Measurements from ENCODE around the gene TSPAN8. TPM values are rescaled to one million over a fixed set of nuclear protein-coding genes. Genes with fewer than 3 reads are reported as not detected.
"Not testable (repeated sequence)": the region's sequence is repeated elsewhere in the genome, so short reads cannot be mapped to it uniquely, and the experiment has no call there.

The TSPAN8 gene
- total and polyA plus RNA-seq, 11 donors = 0.23 to 1.5 (median 0.27) TPM; not detected in 6

DNA sequence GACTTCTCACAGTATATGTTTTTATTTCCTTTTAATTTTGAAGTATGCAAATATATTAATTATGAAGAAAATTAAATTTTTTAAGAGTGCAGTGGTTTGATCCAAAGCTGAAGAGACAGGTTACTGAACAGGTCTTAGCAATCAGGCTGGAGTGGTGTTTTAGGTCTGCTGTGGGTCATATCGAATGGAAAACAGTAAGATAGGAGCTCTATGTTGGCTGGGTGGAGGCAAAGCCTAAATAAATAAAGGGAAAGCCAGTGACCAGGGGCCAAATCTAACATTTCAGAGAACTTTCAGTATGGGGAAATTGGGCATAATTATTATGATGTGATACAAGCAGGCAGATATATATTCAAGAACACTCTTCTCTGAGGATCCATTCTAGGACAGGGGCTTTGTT, 12.7 kb upstream of the TSPAN8 start:
- no peak overlapping the region for H3K4me3 ChIP-seq
- no peaks in the 10 kb centered on the region for H3K27me3 ChIP-seq
- ATAC-seq = no peak
- no peaks in the 10 kb centered on the region for H3K4me1 ChIP-seq
- DNase-seq = no peak
- 44 to 72% (median 57%) methylated on average over 1 of the region's 1 CpG for WGBS, 4 donors
- peaks cover 0 to 5% (median 0%) of the 10 kb centered on the region in 12 donors for H3K9me3 ChIP-seq
- no peaks in the 10 kb centered on the region for H3K36me3 ChIP-seq
- no peak for TF ChIP-seq POLR2A (IDR thresholded peaks at IDR 0.05)
- TF ChIP-seq, protein P1, sequence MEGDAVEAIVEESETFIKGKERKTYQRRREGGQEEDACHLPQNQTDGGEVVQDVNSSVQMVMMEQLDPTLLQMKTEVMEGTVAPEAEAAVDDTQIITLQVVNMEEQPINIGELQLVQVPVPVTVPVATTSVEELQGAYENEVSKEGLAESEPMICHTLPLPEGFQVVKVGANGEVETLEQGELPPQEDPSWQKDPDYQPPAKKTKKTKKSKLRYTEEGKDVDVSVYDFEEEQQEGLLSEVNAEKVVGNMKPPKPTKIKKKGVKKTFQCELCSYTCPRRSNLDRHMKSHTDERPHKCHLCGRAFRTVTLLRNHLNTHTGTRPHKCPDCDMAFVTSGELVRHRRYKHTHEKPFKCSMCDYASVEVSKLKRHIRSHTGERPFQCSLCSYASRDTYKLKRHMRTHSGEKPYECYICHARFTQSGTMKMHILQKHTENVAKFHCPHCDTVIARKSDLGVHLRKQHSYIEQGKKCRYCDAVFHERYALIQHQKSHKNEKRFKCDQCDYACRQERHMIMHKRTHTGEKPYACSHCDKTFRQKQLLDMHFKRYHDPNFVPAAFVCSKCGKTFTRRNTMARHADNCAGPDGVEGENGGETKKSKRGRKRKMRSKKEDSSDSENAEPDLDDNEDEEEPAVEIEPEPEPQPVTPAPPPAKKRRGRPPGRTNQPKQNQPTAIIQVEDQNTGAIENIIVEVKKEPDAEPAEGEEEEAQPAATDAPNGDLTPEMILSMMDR (IDR thresholded peaks at IDR 0.05) = no peak
- intact Hi-C loops (cut with DNase I) = no loop called here
- H3K27ac ChIP-seq = no peak overlapping the region

DNA sequence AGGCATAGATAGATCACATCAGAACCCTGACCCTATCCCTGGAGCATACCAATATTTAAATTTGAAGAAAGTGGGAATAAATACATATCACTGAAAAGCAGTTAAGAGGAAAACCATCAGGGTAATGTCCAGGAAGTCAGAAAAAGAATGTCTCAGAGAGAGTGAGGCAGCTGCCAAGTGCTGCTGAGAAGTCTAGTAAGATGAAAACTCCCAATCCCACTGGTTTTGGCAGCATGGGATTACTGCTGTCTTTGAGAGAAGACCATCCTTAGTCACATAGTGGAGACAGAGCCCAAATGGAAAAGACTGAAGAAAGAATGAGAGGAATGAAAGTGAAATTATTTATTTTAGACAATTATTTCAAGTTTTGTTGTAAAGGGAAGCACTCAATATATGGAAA, 11.5 kb upstream of the TSPAN8 start:
- intact Hi-C loops (cut with DNase I) = no loop called here
- no peak for ATAC-seq
- H3K4me3 ChIP-seq = no peak overlapping the region
- H3K36me3 ChIP-seq = no peaks in the 10 kb centered on the region
- H3K4me1 ChIP-seq = no peaks in the 10 kb centered on the region
- peaks cover 0 to 5% (median 0%) of the 10 kb centered on the region in 12 donors for H3K9me3 ChIP-seq
- no peaks in the 10 kb centered on the region for H3K27me3 ChIP-seq
- no peak overlapping the region for H3K27ac ChIP-seq
- DNase-seq = no peak
- TF ChIP-seq POLR2A (IDR thresholded peaks at IDR 0.05) = no peak
- TF ChIP-seq, protein P1 (IDR thresholded peaks at IDR 0.05) = no peak

DNA sequence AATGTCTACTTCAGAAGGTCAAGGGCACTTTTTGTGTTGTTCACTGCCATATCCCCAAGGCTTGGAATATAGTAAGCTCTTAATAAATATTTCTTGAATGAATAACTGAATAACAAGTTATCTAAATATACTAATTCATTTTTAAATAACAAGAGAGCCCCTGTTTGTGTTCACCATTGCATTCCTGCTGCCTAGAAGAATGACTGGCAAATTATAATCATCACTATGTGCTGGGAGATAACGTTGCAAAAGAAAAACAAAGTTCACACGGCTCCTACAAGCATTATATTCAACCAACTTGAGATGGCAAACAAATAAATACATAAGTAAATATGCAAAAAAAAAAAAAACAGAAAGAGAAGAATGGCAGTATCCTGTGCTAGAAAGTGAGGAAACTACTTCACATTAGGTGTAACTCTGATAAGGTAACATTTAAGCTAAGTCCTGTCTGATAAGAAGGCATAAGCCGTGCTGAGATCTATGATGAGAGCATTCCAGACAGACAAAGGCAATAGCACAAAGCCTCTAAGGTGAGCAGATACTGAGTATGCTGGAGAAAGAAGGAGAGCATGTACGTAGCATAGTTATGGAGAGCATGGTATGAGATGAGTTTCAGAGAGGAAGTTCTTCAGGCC, 9.2 kb upstream of the TSPAN8 start:
- no peak for TF ChIP-seq POLR2A (IDR thresholded peaks at IDR 0.05)
- Histone ChIP-seq H3K36me3 (no peaks in the 10 kb centered on the region), H3K4me1 (no peaks in the 10 kb centered on the region), H3K27ac (no peak overlapping the region), H3K27me3 (no peaks in the 10 kb centered on the region), H3K4me3 (no peak overlapping the region), H3K9me3 (peaks cover 0 to 5% (median 0%) of the 10 kb centered on the region in 12 donors)
- intact Hi-C loops (cut with DNase I) = no loop called here
- ATAC-seq (no peak), DNase-seq (no peak)
- WGBS, 4 donors = 52 to 60% (median 57%) methylated on average over 4 of the region's 4 CpGs

DNA sequence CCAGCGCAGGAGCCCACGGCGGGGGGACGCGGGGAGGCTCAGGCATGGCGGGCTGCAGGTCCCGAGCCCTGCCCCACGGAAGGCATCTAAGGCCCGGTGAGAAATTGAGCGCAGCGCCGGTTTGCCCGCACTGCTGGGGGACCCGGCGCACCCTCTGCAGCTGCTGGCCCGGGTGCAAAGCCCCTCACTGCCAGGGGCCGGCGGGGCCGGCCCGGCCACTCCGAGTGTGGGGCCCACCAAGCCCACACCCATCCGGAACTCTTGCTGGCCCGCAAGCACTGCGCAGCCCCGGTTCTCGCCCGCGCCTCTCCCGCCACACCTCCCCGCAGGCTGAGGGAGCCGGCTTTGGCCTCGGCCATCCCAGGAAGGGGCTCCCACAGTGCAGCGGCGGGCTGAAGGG, 8.5 kb upstream of the TSPAN8 start:
- DNase-seq = peak in 1 of 5 donors; percentile 58
- no peak overlapping the region for H3K27ac ChIP-seq
- no peaks in the 10 kb centered on the region for H3K27me3 ChIP-seq
- peak in 1 of 4 donors; percentile 34 for ATAC-seq
- intact Hi-C loops (cut with DNase I) = no loop called here
- H3K9me3 ChIP-seq = peaks cover 0 to 5% (median 0%) of the 10 kb centered on the region in 12 donors
- no peak overlapping the region for H3K4me3 ChIP-seq
- H3K4me1 ChIP-seq = no peaks in the 10 kb centered on the region
- no peaks in the 10 kb centered on the region for H3K36me3 ChIP-seq
- WGBS, 4 donors = 96 to 98% (median 97%) methylated on average over 25 to 34 of the region's 34 CpGs
- TF ChIP-seq, protein P1 (IDR thresholded peaks at IDR 0.05) = no peak
- no peak for TF ChIP-seq POLR2A (IDR thresholded peaks at IDR 0.05)

DNA sequence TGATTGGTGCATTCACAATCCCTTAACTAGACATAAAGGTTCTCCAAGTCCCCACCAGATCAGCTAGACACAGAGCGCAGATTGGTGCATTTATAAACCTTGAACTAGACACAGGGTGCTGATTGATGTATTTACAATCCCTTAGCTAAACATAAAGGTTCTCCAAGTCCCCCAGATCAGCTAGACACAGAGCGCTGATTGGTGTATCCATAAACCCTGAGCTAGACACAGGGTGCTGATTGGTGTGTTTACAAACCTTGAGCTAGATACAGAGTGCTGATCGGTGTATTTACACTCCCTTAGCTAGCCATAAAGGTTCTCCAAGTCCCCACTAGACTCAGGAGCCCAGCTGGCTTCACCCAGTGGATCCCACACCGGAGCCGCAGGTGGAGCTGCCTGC, 8.0 kb upstream of the TSPAN8 start:
- H3K27ac ChIP-seq; H3K4me1 ChIP-seq; DNase-seq; H3K4me3 ChIP-seq; ATAC-seq; H3K27me3 ChIP-seq; H3K36me3 ChIP-seq; H3K9me3 ChIP-seq; intact Hi-C loops (cut with DNase I): not testable (repeated sequence)
- WGBS, 4 donors = 92 to 97% (median 95%) methylated on average over 4 to 5 of the region's 5 CpGs

Data from heart left ventricle (tissue), 16 donors.